ENCODE data around the gene FBXL15.
A peak's percentile ranks its signal among the peaks of the same experiment; 100 is the strongest.

The FBXL15 gene, protein sequence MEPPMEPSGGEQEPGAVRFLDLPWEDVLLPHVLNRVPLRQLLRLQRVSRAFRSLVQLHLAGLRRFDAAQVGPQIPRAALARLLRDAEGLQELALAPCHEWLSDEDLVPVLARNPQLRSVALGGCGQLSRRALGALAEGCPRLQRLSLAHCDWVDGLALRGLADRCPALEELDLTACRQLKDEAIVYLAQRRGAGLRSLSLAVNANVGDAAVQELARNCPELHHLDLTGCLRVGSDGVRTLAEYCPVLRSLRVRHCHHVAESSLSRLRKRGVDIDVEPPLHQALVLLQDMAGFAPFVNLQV

GRCh38 chr10:102420714-102421506 lies at the start of gene FBXL15:
TSS of gene FBXL15 (plus strand) at chr10:102420836. CDS start at chr10:102421130, 294 bp downstream.
- peak; percentile 80 for DNase-seq

DNA sequence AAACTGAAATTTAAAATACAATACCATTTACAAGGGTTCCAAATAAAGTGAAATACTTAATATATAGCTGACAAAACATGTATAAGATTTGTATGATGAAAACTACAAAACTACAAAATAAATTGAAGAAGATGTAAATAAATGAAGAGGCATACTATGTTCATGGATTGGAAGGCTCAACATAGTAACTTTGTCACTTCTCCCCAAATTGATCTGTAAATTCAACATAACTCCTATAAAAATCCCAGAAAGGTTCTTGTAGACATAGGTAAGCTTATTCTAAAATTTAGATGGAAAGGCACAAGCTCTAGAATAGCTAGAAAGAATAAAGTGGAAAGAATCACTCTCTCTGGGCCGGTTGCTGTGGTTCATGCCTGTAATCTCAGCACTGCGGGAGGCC lies 49.3 kb upstream of the FBXL15 start:
- no peak for DNase-seq

DNA sequence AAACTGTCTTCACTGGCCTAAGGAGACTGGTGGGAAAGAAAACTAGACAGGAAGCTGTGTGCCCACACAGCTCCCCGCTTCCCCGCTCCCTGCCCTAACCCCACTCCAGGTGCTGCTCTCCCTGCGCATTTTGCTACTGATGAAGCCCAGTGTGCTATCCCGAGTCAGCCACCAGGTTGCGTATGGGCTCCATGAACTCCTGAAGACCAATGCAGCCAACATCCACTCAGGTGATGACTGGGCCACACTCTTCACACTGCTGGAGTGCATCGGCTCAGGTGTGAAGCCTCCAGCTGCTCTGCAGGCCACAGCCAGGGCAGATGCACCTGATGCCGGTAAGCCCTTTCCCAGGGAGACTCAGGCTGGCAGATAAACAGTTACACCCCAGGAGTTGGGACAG lies 45.4 kb upstream of the FBXL15 start:
- no peak for DNase-seq

- DNase-seq, result no peak
Measured at GRCh38 chr10:102375867-102376266, 44.8 kb upstream of the FBXL15 start.

GRCh38 chr10:102376901-102377300 lies 43.7 kb upstream of the FBXL15 start:
- DNase-seq, result no peak

- no peak for DNase-seq
Measured at GRCh38 chr10:102379383-102379782, 41.3 kb upstream of the FBXL15 start.

DNA sequence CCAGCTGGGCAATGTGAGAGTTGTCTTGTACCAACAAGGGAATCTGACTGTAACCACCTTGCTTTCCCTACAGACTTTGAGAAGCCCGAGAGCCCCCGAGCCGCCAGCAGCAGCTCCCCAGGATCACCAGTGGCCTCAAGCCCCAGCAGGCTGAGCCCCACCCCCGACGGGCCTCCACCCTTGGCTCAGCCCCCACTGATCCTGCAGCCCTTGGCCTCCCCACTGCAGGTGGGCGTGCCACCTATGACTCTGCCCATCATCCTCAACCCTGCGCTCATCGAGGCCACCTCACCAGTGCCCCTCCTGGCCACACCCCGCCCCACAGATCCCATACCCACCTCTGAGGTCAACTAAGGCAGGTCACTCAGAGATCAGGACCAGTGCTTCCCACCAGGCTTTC lies 38.7 kb upstream of the FBXL15 start:
- no peak for DNase-seq

GRCh38 chr10:102382871-102383270 lies 37.8 kb upstream of the FBXL15 start:
- no peak for DNase-seq

DNA sequence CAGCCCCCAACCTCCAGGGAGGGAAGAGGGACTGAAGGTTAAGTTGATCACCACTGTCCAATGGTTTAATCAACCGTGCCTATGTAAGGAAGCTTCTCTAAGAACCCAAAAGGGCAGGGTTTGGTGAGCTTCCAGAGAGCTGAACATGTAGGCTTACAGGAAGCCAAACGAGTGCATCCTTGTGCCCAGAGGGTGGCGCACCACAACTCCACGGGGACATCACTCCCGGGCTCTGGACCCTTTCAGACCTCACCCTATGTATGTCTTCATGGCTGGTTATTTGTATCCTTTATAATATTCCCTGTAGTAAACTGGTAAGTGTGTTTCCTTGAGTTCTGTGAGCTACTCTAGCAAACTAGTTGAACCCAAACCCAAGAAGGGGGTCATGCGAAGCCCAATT lies 36.6 kb upstream of the FBXL15 start:
- no peak for DNase-seq

DNA sequence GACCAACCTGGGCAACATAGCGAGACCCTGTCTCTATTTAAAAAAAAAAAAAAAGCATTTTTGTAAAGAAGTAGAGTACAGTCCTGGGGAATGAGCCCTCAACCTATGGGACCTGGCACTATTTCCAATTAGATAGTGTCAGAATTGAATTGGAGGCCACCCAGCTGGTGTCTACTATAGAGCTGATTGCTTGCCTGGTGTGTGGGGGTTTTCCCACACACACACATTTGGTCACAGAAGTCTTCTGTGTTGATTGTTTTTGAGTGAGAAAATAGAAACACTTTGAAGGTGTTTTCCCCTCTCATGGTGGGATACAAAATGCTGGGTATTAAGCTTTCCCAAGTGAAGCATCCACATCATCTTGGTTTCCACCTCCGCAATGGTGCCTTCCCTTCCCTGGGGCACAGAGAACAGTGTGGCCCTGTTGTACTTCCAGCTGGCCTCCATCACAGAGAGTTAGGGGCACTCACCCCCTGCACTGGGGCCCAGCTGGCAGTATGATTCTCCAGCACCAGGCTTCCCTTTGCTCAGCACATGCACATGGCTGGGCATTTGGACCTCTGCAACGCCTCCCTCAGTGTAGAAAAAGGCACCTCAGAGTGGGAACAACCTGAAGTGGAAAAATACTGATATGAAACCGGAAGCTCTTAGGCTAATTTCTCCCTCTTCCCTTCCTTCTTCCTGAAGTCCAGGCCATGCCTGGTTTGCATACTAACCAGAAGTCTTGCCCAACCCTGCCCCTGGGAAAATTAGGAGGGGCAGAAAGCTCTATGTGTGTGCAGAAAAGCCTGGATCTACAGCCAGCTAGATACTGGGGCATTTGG lies 35.8 kb upstream of the FBXL15 start:
- no peak for DNase-seq

GRCh38 chr10:102389894-102390293 lies 30.7 kb upstream of the FBXL15 start:
- DNase-seq, result no peak

DNA sequence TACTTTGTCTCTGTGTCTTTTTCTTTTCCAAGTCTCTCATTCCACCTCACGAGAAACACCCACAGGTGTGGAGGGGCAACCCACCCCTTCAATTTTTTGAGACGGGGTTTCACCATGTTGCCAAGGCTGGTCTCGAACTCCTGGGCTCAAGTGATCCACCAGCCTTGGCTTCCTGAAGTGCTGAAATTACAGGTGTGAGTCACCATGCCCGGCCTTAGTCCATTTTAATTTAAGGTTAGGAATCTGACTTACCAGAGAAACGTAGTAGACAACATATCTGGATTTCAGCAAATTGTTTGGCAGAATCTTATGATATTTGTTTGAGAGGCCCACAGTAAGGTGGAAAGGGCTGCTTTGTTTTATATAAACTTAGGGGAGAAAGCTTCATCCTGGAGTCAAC lies 28.3 kb upstream of the FBXL15 start:
- no peak for DNase-seq

GRCh38 chr10:102393411-102394078 lies 27.1 kb upstream of the FBXL15 start:
- DNase-seq, result peak; percentile 44

- DNase-seq, result no peak
Measured at GRCh38 chr10:102394079-102394800, 26.4 kb upstream of the FBXL15 start.

- no peak for DNase-seq
Measured at GRCh38 chr10:102394801-102395399, 25.7 kb upstream of the FBXL15 start.

- DNase-seq, result peak; percentile 42
Measured at GRCh38 chr10:102395400-102396316, 25.0 kb upstream of the FBXL15 start, which contains the start of gene NFKB2. TSS of gene NFKB2 (plus strand) at chr10:102395705. CDS start at chr10:102395960, 255 bp downstream.

- no peak for DNase-seq
Measured at GRCh38 chr10:102396317-102396650, 24.4 kb upstream of the FBXL15 start.

DNA sequence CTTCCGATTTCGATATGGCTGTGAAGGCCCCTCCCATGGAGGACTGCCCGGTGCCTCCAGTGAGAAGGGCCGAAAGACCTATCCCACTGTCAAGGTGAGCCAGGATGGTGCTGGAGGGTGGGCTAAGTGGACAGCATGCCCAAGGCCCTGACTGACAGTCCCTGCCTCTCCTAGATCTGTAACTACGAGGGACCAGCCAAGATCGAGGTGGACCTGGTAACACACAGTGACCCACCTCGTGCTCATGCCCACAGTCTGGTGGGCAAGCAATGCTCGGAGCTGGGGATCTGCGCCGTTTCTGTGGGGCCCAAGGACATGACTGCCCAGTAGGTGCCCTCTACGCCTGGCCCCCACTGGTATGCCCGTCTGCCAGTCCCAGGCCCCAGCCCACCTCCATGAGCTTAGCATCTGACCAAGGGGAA lies 23.9 kb upstream of the FBXL15 start:
- no peak for DNase-seq

DNA sequence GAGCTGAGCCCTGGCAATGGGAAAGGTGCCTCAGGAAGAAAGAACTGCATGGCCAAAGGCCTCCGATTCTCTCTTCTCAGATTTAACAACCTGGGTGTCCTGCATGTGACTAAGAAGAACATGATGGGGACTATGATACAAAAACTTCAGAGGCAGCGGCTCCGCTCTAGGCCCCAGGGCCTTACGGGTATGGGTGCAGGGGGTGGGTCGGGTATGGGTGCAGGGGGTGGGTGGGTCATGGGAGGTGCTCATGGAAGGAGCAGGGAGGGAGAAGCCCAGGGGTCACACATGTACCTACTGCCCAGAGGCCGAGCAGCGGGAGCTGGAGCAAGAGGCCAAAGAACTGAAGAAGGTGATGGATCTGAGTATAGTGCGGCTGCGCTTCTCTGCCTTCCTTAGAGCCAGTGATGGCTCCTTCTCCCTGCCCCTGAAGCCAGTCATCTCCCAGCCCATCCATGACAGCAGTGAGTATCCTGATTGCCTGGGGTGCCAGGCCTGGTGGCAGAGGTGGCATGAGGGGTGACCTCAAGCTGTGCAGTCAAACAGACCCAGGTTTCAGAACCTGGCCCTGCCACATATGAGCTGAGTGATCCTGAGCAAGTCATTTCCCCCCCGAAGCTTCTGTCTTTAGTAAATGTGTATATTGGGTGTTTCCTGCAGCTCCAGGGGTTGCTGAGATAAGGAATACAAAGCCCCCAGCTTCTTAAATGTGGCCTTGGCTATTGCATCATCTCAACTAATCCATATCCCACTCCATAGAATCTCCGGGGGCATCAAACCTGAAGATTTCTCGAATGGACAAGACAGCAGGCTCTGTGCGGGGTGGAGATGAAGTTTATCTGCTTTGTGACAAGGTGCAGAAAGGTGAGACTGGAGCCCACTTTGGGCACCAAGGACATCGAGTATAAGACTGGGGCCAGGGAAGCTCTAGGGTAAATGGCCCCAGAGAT lies 23.1 kb upstream of the FBXL15 start:
- no peak for DNase-seq
